Suppressor macrophage (primary cell): ENCODE measurements around the gene ARRDC1.
"Not testable (repeated sequence)": the region's sequence is repeated elsewhere in the genome, so short reads cannot be mapped to it uniquely, and the experiment has no call there.

Experiments
- DNase-seq, 4 experiments: peaks; one replicate each; pipeline ENCODE4 v3.0.0-alpha.2; 2020 to 2022

ARRDC1 gene

GRCh38 chr9:137613738-137614523 lies 8.4 kb downstream of the ARRDC1 start:
- DNase-seq, result no peak

DNA sequence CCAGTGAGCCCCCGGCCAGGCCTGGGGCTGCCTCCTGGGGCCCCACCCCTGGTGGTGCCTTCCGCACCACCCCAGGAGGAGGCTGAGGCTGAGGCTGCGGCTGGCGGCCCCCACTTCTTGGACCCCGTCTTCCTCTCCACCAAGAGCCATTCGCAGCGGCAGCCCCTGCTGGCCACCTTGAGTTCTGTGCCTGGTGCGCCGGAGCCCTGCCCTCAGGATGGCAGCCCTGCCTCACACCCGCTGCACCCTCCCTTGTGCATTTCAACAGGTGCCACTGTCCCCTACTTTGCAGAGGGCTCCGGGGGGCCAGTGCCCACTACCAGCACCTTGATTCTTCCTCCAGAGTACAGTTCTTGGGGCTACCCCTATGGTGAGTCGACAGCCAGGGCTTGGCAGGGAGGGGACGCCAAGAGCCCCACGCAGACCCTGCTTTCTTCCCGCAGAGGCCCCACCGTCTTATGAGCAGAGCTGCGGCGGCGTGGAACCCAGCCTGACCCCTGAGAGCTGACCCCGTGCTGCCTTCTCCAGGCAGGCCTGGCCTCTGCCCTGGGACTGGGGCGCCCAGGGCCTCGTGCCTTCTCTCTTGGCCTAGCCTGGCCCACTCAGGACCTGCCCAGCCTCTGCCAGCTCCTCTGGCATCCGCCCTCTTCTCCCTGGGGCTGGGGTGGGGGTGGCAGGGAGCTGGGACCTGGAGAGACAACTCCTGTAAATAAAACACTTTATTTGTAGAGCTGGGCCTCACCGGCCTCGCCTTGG lies 9.3 kb downstream of the ARRDC1 start:
- no peak for DNase-seq

DNA sequence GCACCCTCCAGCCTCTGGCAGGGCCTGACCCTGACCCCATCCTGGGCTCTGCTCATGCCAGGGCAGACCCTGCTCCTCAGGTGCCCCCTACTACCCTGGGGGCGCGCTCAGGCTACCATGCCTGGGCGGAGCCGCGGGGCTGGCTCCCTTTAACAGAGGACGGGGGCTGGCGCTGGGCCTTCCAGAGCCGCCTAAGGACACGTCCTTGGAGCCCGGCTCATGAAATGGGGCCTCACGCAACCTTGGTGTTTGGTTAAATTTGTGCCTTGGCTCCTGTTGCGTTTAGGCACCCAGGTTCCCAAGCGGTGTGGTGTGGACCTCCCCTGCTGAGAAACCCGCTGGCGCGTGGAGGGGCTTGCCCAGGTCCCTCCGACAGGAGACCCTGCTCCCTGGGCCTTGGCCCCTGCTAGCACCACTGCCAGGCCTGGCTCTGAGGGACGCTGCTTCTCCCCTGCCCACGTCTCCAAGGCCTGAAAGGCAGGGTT lies 9.9 kb downstream of the ARRDC1 start:
- DNase-seq, result no peak

DNA sequence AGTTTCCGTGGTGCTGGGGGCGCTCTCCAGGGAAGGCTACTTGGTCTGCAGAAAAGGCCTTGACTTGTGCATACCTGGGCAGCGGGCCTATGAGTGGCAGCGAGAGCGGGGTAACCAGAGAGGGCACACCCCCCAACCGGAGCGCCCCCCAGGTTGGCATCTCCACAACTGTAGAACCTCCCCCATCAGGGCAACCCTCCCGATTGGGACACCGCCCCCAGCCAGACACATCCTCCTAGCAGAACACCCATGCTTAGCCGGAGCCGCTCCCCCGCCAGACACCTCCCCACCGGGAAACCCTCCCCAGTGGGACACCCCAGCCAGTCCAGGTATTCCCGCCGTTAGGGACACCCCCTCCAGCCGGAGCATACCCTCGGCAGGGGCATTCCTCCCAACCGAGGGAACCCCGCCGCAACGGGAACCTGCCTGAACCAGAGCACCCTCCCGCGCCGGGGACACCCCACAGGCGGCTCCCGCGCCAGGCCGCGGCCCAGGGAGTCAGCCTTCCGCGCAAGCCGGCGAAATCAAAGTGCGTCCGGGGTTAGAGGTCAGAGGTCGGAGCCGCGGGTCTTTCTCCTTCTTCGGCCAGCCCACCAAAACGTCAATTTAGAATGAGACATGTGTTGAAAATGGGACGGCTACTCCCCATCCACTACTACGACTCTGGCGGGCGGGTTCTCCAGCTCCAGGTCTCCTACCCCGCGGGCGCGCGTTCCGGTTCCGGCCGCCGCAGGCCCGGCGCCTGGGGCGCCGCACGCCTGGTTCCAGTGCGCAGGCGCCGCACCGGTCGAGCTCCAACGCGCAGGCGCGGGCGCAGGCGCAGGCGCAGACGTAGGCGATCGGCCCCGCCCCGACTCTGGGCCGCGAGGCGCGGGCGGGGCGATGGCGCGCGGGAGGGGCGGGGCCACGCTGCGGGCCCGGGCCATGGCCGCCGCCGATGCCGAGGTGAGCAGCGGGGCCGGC lies 12.9 kb downstream of the ARRDC1 start, which contains the start of gene EHMT1:
TSS of gene EHMT1 (plus strand) at position 901 of the 963 bp plus-strand sequence. CDS start at position 925, 24 bp downstream.
- peak; percentile 95 to 99 (median 98) for DNase-seq

DNA sequence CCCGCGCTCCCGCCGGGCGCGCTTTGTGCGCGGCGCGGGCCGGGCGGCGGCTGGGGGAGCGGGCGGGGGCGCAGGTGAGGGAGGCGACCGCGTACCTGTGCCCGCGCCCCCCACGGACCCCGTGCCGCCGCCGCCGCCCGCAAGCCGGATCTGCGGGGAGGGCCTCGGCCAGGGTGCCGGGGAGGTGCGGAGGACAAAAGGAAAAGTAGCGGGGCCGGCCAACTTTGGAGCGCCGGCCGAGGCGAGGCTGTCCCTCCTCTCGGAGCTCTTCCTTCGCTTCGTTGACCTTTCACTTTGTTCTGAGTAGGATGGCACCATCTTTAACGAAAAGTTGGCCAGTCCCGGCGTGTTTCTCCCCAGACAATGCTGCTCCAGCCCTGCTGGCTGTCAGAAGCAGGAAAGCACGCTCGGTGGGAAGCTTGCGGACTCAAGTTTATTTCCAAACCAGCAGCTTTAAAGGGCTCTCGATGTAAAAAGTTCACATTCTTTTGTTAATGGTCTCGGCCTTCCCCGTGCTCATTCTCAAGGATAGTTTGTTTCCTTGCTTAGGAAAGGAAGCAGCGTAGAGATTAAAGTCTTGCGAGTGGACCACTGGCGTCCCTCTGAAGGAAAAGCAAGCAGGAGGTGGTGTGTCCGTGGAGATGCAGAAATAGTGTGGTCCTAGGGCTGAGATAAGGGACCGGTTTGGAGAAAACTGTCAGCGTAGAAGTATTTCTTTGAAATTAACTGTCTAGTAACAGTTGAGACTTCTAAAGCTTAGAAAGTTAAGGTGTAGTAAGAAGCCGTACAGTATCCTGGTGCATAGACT lies 14.0 kb downstream of the ARRDC1 start:
- peak; percentile 40 to 64 (median 56) for DNase-seq

- no peak for DNase-seq
These were observed 14.5 kb downstream of the ARRDC1 start for GRCh38 chr9:137620048-137620405.

GRCh38 chr9:137620581-137620980 lies 15.1 kb downstream of the ARRDC1 start:
- DNase-seq, result no peak

- no peak for DNase-seq
These were observed 15.8 kb downstream of the ARRDC1 start for GRCh38 chr9:137621131-137621757.

DNA sequence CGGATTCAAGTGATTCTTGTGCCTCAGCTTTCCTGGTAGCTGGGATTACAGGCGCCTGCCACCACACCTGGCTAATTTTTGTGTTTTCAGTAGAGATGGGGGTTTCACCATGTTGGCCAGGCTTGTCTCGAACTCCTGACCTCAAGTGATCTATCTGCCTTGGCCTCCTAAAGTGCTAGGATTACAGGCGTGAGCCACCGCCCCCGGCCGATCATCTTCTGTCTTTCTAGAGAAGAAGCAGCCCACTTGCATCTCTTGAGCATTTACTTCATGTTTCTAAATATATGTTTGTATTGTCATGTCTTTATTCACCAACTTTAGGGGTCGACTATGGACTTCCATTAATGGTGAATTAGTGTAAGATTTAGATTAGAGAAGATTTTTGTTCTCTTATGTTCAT lies 16.7 kb downstream of the ARRDC1 start:
- peak in 1 of 4 experiments; percentile 53 for DNase-seq

- DNase-seq, result no peak
These were observed 21.0 kb downstream of the ARRDC1 start for GRCh38 chr9:137626464-137626863.

DNA sequence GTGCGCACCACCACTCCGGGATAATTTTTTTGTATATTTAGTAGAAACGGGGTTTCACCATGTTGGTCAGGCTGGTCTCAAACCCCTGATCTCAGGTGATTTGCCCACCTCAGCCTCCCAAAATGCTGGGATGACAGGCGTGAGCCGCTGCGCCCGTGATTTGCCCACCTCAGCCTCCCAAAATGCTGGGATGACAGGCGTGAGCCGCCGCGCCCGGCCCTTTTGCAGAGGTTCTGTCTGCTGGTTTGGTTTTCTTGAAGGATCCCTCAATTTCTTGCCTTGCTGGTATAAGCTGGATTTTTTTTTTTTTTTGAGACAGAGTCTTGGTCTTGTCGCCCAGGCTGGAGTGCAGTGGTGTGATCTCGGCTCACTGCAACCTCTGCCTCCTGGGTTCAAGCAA lies 21.9 kb downstream of the ARRDC1 start:
- not testable (repeated sequence) for DNase-seq

DNA sequence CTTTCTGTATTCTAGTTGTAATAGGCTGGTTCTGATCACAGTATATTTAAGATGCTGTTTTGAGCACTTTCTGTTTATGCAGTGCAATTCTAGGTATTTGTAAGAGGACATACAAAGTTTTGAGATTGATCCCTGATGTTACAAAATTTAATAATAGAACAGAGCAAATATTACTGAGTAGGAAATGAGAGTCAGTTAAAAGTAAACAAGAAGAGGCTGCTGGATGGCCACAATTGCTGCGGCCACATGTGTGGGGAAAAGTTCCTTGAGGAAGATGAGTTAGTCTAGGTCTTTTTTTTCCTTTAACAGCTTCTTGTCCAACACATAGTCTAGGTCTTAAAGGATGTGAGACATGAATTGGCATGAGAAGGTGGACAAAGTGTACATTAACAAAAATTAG lies 24.6 kb downstream of the ARRDC1 start:
- no peak for DNase-seq

- peak in 1 of 4 experiments; percentile 50 for DNase-seq
These were observed 25.2 kb downstream of the ARRDC1 start for GRCh38 chr9:137630679-137631078.

GRCh38 chr9:137631345-137632229 lies 26.1 kb downstream of the ARRDC1 start:
- peak in 2 of 4 experiments; percentile 40 to 58 for DNase-seq

- peak; percentile 48 to 71 (median 52) for DNase-seq
These were observed 27.0 kb downstream of the ARRDC1 start for GRCh38 chr9:137632230-137633161.

- no peak for DNase-seq
These were observed 28.5 kb downstream of the ARRDC1 start for GRCh38 chr9:137634016-137634415.

DNA sequence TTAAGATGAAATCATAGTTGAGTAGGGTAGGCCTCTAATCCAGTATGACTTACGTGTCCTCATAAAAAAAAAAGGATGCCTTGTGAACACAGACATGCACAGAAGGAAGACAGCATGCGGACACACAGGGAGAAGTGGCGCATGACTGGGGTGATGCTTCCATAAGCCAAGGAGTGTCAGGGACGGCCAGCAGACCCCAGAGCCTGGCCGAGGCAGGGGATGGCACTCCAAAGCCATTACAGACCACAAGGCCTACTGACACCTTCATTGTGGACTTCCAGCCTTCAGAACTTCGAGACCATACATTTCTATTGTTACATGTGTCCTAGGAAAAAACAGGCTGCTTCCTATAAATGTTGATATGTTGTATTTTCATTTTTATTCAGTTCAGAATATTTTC lies 33.2 kb downstream of the ARRDC1 start:
- no peak for DNase-seq

DNA sequence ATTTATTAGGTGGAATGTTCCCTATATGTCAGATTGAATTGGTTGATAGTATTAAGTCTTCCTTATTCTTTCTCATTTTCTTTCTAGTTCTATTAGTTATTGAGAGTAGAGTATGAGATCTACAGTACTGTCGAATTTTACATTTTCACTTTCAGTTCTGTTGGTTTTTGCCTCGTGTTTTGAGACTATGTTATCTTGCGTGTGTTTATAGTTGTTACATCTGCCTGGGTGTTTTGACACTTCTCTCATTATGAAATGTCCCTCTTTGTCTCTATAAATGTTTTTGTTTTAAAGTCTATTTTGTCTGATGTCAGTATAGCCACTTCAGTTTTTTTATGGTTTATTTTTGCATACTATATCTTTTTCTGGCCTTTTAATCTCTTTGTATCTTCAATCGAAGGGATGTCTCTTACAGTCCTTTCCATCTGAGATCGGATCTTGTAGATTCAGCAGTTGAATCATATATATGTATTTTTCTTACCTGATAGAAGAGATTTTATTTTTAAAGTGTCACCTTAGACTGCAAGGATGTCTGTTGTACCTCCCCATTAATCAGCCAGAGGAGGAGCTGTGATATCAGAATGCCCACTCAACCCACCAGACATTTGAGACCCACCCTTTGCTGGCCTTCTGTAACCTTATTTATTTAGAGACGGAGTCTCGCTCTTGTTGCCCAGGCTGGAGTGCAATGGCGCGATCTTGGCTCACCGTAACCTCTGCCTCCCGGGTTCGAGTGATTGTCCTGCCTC lies 34.0 kb downstream of the ARRDC1 start:
- DNase-seq, result peak in 1 of 4 experiments; percentile 38
